ENCODE data around the gene CD74. TPM values are rescaled to one million over a fixed set of nuclear protein-coding genes. Genes with fewer than 3 reads are reported as not detected.
"Not testable (repeated sequence)": the region's sequence is repeated elsewhere in the genome, so short reads cannot be mapped to it uniquely, and the experiment has no call there.

CD74 gene
- total and polyA plus RNA-seq, 10 of the 15 experiments (the other 5 are each of a cell fraction or from before 2014, with no cell fraction given) = 1,387 to 11,063 (median 3,922) TPM

DNA sequence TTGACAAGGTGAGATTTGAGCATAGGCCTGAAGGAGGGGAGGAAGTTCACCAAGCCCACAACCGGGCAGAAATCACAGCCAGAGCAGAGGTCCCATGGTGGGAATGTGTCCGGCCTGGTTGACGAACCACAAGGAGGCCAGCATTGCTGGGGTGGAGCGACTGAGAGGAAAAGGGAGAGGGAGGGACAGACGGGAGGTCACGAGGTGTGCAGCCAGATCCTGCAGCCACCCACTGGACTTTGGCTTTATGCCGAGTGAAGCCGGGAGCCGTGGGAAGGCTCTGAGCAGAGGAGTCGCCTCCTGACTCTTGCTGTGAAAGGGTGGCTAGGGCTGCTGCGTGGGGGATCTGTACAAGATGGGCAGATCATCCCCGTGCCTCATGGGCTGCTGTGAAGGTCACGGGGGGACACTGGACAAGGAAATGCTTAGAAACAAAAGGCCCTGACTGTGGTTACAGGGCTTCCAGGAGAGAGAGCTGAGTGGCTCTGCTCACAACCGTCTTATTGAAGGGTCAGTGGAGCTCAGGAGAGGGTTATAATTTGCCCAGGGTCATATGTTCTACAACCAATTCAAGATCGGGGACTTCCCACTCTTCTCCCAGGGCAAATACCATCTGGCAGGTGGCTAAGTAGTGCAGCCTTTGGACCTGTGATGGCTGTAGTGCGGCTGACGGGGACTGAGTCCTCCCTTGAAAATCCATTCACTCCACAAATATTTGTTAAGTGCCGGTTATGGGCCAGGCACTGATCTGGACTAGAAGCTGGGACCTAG lies 15.6 kb upstream of the CD74 start:
- DNase-seq (ENCODE audit: low read depth, low spot score) (no peak), FAIRE-seq (no peak), ATAC-seq (peak; percentile 29)
- intact Hi-C loops (cut with micrococcal nuclease; ENCODE audit: unreplicated experiment) = no loop called here
- in situ Hi-C loops (cut with MboI) = no loop called here
- H3K79me2 ChIP-seq (ENCODE audit: control insufficient read depth, insufficient read depth, low read length) = no peaks in the 10 kb centered on the region
- no peaks in the 10 kb centered on the region for H4K20me1 ChIP-seq (ENCODE audit: control insufficient read depth, insufficient read depth)
- H3K27ac ChIP-seq (ENCODE audit: control insufficient read depth, insufficient read depth) = no peak overlapping the region
- WGBS (ENCODE audit: insufficient coverage, insufficient replicate concordance, low lambda C conversion rate, missing lambda C conversion rate) = 74% methylated on average over 18 of the region's 18 CpGs
- BruUV-seq (replicated peaks) = no TSS peak
- no peak overlapping the region for H3K4me2 ChIP-seq (ENCODE audit: control insufficient read depth, insufficient read depth)
- H2AFZ ChIP-seq (ENCODE audit: control insufficient read depth, low read depth, low read length) = no peak overlapping the region
- ChIA-PET RAD21 (ENCODE audit: unreplicated experiment) (interaction anchor here (0.6 to 1.4 kb wide), 2 partner anchors 15 to 17 kb away, joined by 3 to 4 read pairs; partner anchors contain the start of gene CD74), SMC1A (ENCODE audit: uncharacterized antibody, unreplicated experiment) (interaction anchor here (1.0 to 1.7 kb wide), 2 partner anchors 12 to 18 kb away, joined by 6 to 8 read pairs; no protein-coding TSS in a partner anchor), POLR2A (interaction anchor here (0.6 to 2.9 kb wide), 4 partner anchors 9 to 22 kb away, joined by 4 to 37 read pairs (median 6); partner anchors contain the start of gene CD74), CTCF (interaction anchor here (1.4 to 2.4 kb wide), 3 partner anchors 8 to 29 kb away, joined by 5 to 13 read pairs (median 7); no protein-coding TSS in a partner anchor)
- H3K9ac ChIP-seq (ENCODE audit: control insufficient read depth, insufficient read depth, low read length) = no peak overlapping the region
- TF ChIP-seq ZBED1 (IDR thresholded peaks at IDR 0.05; ENCODE audit: borderline replicate concordance) (no peak), MEF2A (IDR thresholded peaks at IDR 0.05; ENCODE audit: insufficient read depth, low read depth, low read length) (no peak), EZH2 (IDR thresholded peaks at IDR 0.05; ENCODE audit: borderline replicate concordance, control insufficient read depth, low read depth, low read length) (no peak)
- peaks cover 7% of the 10 kb centered on the region for H3K4me1 ChIP-seq (ENCODE audit: control insufficient read depth, insufficient read depth, low read length)
- no peaks in the 10 kb centered on the region for H3K9me3 ChIP-seq (replicated peaks; ENCODE audit: control insufficient read depth, insufficient read depth, low read length)
- no peak overlapping the region for H3K4me3 ChIP-seq
- no peaks in the 10 kb centered on the region for H3K27me3 ChIP-seq (replicated peaks in 1 of 2; ENCODE audit: control insufficient read depth in 2 of 2, insufficient read depth in 2 of 2, low read length in 1 of 2)
- no peaks in the 10 kb centered on the region for H3K36me3 ChIP-seq (ENCODE audit: control insufficient read depth in 2 of 2, insufficient read depth in 2 of 2, low read length in 1 of 2)

DNA sequence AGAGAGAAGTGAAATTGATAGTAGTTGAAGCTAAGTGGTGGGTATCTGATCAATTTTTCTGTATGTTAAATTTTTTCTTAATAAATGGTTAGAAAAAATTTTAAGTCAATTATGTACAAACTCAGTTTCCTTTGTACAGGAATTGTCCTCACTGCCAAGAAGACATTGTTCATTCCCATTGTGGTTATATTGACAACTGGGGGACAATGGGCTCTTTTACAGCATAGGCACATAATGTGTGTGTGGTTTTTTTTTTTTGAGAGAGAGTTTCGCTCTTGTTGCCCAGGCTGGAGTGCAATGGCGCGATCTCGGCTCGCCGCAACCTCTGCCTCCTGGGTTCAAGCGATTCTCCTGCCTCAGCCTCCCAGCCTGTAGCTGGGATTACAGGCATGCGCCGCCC lies 13.5 kb upstream of the CD74 start:
- SMC1A ChIA-PET (ENCODE audit: uncharacterized antibody, unreplicated experiment) = interaction anchor here (1.2 kb wide), 1 partner anchor 25 kb away, joined by 3 read pairs; no protein-coding TSS in a partner anchor
- not testable (repeated sequence) for DNase-seq (ENCODE audit: low read depth, low spot score)

More for the DNA sequence above, 13.5 kb upstream of the CD74 start:
- H3K4me2 ChIP-seq (ENCODE audit: control insufficient read depth, insufficient read depth); H3K36me3 ChIP-seq (ENCODE audit: control insufficient read depth in 2 of 2, insufficient read depth in 2 of 2, low read length in 1 of 2); H3K79me2 ChIP-seq (ENCODE audit: control insufficient read depth, insufficient read depth, low read length); in situ Hi-C loops (cut with MboI); H4K20me1 ChIP-seq (ENCODE audit: control insufficient read depth, insufficient read depth); H3K4me3 ChIP-seq; H3K4me1 ChIP-seq (ENCODE audit: control insufficient read depth, insufficient read depth, low read length); BruUV-seq (replicated peaks); FAIRE-seq; H3K27me3 ChIP-seq (replicated peaks in 1 of 2; ENCODE audit: control insufficient read depth in 2 of 2, insufficient read depth in 2 of 2, low read length in 1 of 2); ATAC-seq; H3K9me3 ChIP-seq (replicated peaks; ENCODE audit: control insufficient read depth, insufficient read depth, low read length); H3K27ac ChIP-seq (ENCODE audit: control insufficient read depth, insufficient read depth); intact Hi-C loops (cut with micrococcal nuclease; ENCODE audit: unreplicated experiment); H2AFZ ChIP-seq (ENCODE audit: control insufficient read depth, low read depth, low read length); H3K9ac ChIP-seq (ENCODE audit: control insufficient read depth, insufficient read depth, low read length): not testable (repeated sequence)
- POLR2A ChIA-PET = interaction anchor here (0.7 to 1.8 kb wide), 4 partner anchors 8 to 1068 kb away, joined by 3 to 13 read pairs (median 4); no protein-coding TSS in a partner anchor
- WGBS (ENCODE audit: insufficient coverage, insufficient replicate concordance, low lambda C conversion rate, missing lambda C conversion rate) = 82% methylated on average over 8 of the region's 9 CpGs
- RAD21 ChIA-PET (ENCODE audit: unreplicated experiment) = interaction anchor here (1.5 kb wide), 1 partner anchor 27 kb away, joined by 3 read pairs; no protein-coding TSS in a partner anchor
- CTCF ChIA-PET = interaction anchor here (0.6 to 1.3 kb wide), 3 partner anchors 9 to 31 kb away, joined by 3 to 6 read pairs (median 3); no protein-coding TSS in a partner anchor

All from GM12878 (cell line).